Liver (tissue), 9 donors: ENCODE results near the gene FER. TPM values are rescaled to one million over a fixed set of nuclear protein-coding genes. Genes with fewer than 3 reads are reported as not detected.

ENCODE experiments used
- DNase-seq: peaks from one replicate; pipeline ENCODE4 v3.0.0-alpha.2; 2017; ENCODE audit warnings: low spot score
- H3K27ac ChIP-seq, 2 donors: one replicate each; pipeline ENCODE4 v1.7.0; 2013; ENCODE audit warnings: inconsistent platforms in 2 of 2, low read length in 2 of 2, control low read depth in 1 of 2, low read depth in 1 of 2, mild to moderate bottlenecking in 1 of 2
- H3K27me3 ChIP-seq, 4 donors: one replicate each; pipeline versions ENCODE4 v1.6.1 to v1.7.0; 2013; ENCODE audit warnings: low read length in 3 of 4, inconsistent platforms in 1 of 4, mild to moderate bottlenecking in 1 of 4, moderate library complexity in 1 of 4; ENCODE audit not compliant: control insufficient read depth in 4 of 4, insufficient read depth in 4 of 4
- H3K36me3 ChIP-seq, 4 donors: one replicate each; pipeline versions ENCODE4 v1.6.1 to v1.7.0; 2013; ENCODE audit warnings: low read length in 3 of 4, mild to moderate bottlenecking in 3 of 4, low read depth in 1 of 4, moderate library complexity in 1 of 4; ENCODE audit not compliant: control insufficient read depth in 4 of 4, insufficient read depth in 3 of 4
- H3K4me1 ChIP-seq, 4 donors: one replicate each; pipeline versions ENCODE4 v1.6.1 to v1.7.0; 2013; ENCODE audit warnings: low read length in 3 of 4, mild to moderate bottlenecking in 3 of 4, moderate library complexity in 1 of 4; ENCODE audit not compliant: control insufficient read depth in 4 of 4, insufficient read depth in 4 of 4
- H3K4me3 ChIP-seq, 3 donors: one replicate each; pipeline versions ENCODE4 v1.6.1 to v1.7.0; 2013; ENCODE audit warnings: low read length in 3 of 3, control low read depth in 1 of 3, low read depth in 1 of 3, mild to moderate bottlenecking in 1 of 3
- H3K9ac ChIP-seq, 2 donors: one replicate each; pipeline ENCODE4 v1.7.0; 2013; ENCODE audit warnings: low read length in 2 of 2, mild to moderate bottlenecking in 2 of 2, moderate library complexity in 2 of 2, control low read depth in 1 of 2, low read depth in 1 of 2
- H3K9me3 ChIP-seq, 4 donors: one replicate each; pipeline versions ENCODE4 v1.6.1 to v1.7.0; 2013; ENCODE audit warnings: low read length in 3 of 4; ENCODE audit not compliant: control insufficient read depth in 4 of 4
- EGR1 ChIP-seq, 2 donors: IDR thresholded peaks; 2 replicates each; pipeline ENCODE4 v1.6.1; 2016 to 2018; ENCODE audit warnings: antibody characterized with exemption in 2 of 2, low read depth in 2 of 2
- FOXA1 ChIP-seq: IDR thresholded peaks from 2 replicates; pipeline ENCODE4 v1.6.1; 2016; ENCODE audit warnings: antibody characterized with exemption
- FOXA2 ChIP-seq: IDR thresholded peaks from 2 replicates; pipeline ENCODE4 v1.6.1; 2016; ENCODE audit warnings: antibody characterized with exemption
- GABPA ChIP-seq, 2 donors: IDR thresholded peaks in 1 of 2; conservative IDR thresholded peaks in 1 of 2; 2 replicates each; pipeline ENCODE4 v1.6.1; 2016; ENCODE audit warnings: antibody characterized with exemption in 2 of 2, mild to moderate bottlenecking in 1 of 2, moderate library complexity in 1 of 2
- HNF4A ChIP-seq, 2 donors: conservative IDR thresholded peaks; 2 replicates each; pipeline ENCODE4 v1.6.1; 2016; ENCODE audit warnings: antibody characterized with exemption in 2 of 2, mild to moderate bottlenecking in 2 of 2
- HNF4G ChIP-seq: IDR thresholded peaks from 2 replicates; pipeline ENCODE4 v1.6.1; 2016; ENCODE audit warnings: antibody characterized with exemption
- JUND ChIP-seq, 2 donors: IDR thresholded peaks; 2 replicates each; pipeline ENCODE4 v1.6.1; 2016; ENCODE audit warnings: antibody characterized with exemption in 2 of 2
- NR2F2 ChIP-seq: IDR thresholded peaks from 2 replicates; pipeline ENCODE4 v1.6.1; 2016; ENCODE audit warnings: antibody characterized with exemption
- RAD21 ChIP-seq, 2 donors: IDR thresholded peaks; 2 replicates each; pipeline ENCODE4 v1.6.1; 2016; ENCODE audit warnings: antibody characterized with exemption in 2 of 2, mild to moderate bottlenecking in 2 of 2
- RXRA ChIP-seq, 2 donors: IDR thresholded peaks; 2 replicates each; pipeline ENCODE4 v1.6.1; 2017 to 2018; ENCODE audit warnings: antibody characterized with exemption in 2 of 2, mild to moderate bottlenecking in 1 of 2
- SP1 ChIP-seq: IDR thresholded peaks from 2 replicates; pipeline ENCODE4 v1.6.1; 2018; ENCODE audit warnings: antibody characterized with exemption, mild to moderate bottlenecking
- YY1 ChIP-seq: IDR thresholded peaks from 2 replicates; pipeline ENCODE4 v1.6.1; 2016; ENCODE audit warnings: antibody characterized with exemption, mild to moderate bottlenecking
- WGBS: extraction: QIAGEN DNeasy Blood & Tissue Kit; methylation state at CpG from one replicate; pipeline ENCODE4 v1.1.7; 2013; 5-methylcytosine and 5-hydroxymethylcytosine counted together
- polyA plus RNA-seq, 2 donors: library from polyadenylated mRNA; stranded (reverse) in 1 of 2; unstranded in 1 of 2; fragments of 200-250 nt in 1 of 2; fragments of >200 nt in 1 of 2; fragmentation: Nextera tagmentation in 1 of 2; extraction: Ambion mirVana in 1 of 2; gene quantifications; one replicate each; pipeline versions ENCODE4 v1.2.1 to v1.2.3, GENCODE V29; 2013 to 2015
- total RNA-seq, 2 donors: library from RNA; depleted of rRNA; stranded (reverse); fragments of >200 nt; gene quantifications; one replicate each; pipeline ENCODE4 v1.2.3, GENCODE V29; 2014
- TF ChIP-seq, protein P1 (sequence below): IDR thresholded peaks from 2 replicates; pipeline ENCODE4 v1.6.1; 2016; ENCODE audit warnings: antibody characterized with exemption, mild to moderate bottlenecking
- TF ChIP-seq, protein P2 (sequence below): IDR thresholded peaks from 2 replicates; pipeline ENCODE4 v1.6.1; 2016; ENCODE audit warnings: antibody characterized with exemption
- TF ChIP-seq, protein P3 (sequence below): IDR thresholded peaks from 2 replicates; pipeline ENCODE4 v1.6.1; 2016; ENCODE audit warnings: antibody characterized with exemption
- TF ChIP-seq, protein P4 (sequence below): fragments of 150-350 bp; IDR thresholded peaks from 2 replicates; pipeline ENCODE4 v1.5.1; 2017; ENCODE audit warnings: improper control_type of control experiment, low read depth, low read length; ENCODE audit not compliant: missing input control
- TF ChIP-seq, protein P5 (sequence below): IDR thresholded peaks from 2 replicates; pipeline ENCODE4 v1.6.1; 2016; ENCODE audit warnings: antibody characterized with exemption
- donor health status: healthy.
- donor health status: healthy.
- donor health status: healthy.
- donor health status: healthy.
- donor health status: healthy.

FER gene
- total and polyA plus RNA-seq, 4 donors = 0.83 to 9.8 (median 5.9) TPM

DNA sequence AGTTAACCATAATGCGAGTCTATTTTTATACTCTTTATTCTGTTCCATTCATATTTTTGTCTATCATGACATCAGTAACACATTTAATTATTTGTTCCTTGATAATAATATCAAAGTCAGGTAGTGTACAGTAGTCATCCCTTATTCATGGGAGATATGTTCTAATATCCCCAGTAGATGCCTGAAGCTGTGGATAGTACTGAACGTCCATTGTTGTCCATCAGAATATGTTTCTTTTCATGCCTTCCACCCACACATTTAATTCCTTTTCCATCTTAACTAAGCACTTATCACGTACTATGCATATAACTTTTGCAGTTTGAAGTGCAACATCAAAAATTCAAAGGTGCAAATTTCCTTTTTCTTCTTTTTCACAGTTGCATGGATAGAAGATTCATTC is 53.6 kb downstream of the FER start:
- peaks cover 0 to 12% (median 0%) of the 10 kb centered on the region in 4 donors for H3K9me3 ChIP-seq
- H3K4me1 ChIP-seq = no peaks in the 10 kb centered on the region
- no peaks in the 10 kb centered on the region for H3K27me3 ChIP-seq
- no peak overlapping the region for H3K27ac ChIP-seq
- WGBS = 97% methylated on average over 3 of the region's 3 CpGs
- no peak for TF ChIP-seq HNF4G
- TF ChIP-seq RAD21 (IDR thresholded peaks at IDR 0.05) = no peak
- TF ChIP-seq, protein P1, sequence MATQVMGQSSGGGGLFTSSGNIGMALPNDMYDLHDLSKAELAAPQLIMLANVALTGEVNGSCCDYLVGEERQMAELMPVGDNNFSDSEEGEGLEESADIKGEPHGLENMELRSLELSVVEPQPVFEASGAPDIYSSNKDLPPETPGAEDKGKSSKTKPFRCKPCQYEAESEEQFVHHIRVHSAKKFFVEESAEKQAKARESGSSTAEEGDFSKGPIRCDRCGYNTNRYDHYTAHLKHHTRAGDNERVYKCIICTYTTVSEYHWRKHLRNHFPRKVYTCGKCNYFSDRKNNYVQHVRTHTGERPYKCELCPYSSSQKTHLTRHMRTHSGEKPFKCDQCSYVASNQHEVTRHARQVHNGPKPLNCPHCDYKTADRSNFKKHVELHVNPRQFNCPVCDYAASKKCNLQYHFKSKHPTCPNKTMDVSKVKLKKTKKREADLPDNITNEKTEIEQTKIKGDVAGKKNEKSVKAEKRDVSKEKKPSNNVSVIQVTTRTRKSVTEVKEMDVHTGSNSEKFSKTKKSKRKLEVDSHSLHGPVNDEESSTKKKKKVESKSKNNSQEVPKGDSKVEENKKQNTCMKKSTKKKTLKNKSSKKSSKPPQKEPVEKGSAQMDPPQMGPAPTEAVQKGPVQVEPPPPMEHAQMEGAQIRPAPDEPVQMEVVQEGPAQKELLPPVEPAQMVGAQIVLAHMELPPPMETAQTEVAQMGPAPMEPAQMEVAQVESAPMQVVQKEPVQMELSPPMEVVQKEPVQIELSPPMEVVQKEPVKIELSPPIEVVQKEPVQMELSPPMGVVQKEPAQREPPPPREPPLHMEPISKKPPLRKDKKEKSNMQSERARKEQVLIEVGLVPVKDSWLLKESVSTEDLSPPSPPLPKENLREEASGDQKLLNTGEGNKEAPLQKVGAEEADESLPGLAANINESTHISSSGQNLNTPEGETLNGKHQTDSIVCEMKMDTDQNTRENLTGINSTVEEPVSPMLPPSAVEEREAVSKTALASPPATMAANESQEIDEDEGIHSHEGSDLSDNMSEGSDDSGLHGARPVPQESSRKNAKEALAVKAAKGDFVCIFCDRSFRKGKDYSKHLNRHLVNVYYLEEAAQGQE = no peak
- no peak for TF ChIP-seq NR2F2
- DNase-seq = no peak
- H3K9ac ChIP-seq = no peak overlapping the region
- no peak overlapping the region for H3K4me3 ChIP-seq
- peaks cover 0 to 6% (median 0%) of the 10 kb centered on the region in 4 donors for H3K36me3 ChIP-seq

DNA sequence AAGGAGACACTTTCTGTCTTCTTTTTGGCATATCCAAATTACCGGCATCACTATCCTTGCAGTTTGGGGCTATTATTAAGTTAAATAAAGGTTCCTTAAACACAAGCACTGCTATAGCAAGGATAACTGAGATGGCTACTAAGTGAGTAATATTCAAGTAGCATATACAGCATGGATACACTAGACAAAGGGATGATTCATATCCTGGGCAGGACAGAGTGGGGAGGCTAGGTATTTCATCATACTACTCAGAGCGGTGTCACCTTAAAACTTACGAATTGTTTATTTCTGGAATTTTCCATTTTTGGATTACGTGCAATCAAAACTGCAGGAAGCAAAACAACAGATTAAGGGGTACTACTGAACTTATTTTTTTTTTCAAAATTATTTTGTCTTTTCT is 54.1 kb downstream of the FER start:
- 89% methylated on average over 4 of the region's 4 CpGs for WGBS

More for the DNA sequence above, 54.1 kb downstream of the FER start:
- Histone ChIP-seq H3K4me3 (no peak overlapping the region), H3K9me3 (peaks cover 0 to 12% (median 0%) of the 10 kb centered on the region in 4 donors), H3K27ac (no peak overlapping the region), H3K36me3 (peaks cover 0 to 6% (median 0%) of the 10 kb centered on the region in 4 donors), H3K9ac (no peak overlapping the region), H3K27me3 (no peaks in the 10 kb centered on the region), H3K4me1 (no peaks in the 10 kb centered on the region)
- DNase-seq = no peak
- TF ChIP-seq, protein P2, sequence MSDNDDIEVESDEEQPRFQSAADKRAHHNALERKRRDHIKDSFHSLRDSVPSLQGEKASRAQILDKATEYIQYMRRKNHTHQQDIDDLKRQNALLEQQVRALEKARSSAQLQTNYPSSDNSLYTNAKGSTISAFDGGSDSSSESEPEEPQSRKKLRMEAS = no peak
- TF ChIP-seq FOXA1 = no peak
- TF ChIP-seq RXRA (IDR thresholded peaks at IDR 0.05) = no peak
- TF ChIP-seq, protein P1 = no peak
- TF ChIP-seq, protein P3, sequence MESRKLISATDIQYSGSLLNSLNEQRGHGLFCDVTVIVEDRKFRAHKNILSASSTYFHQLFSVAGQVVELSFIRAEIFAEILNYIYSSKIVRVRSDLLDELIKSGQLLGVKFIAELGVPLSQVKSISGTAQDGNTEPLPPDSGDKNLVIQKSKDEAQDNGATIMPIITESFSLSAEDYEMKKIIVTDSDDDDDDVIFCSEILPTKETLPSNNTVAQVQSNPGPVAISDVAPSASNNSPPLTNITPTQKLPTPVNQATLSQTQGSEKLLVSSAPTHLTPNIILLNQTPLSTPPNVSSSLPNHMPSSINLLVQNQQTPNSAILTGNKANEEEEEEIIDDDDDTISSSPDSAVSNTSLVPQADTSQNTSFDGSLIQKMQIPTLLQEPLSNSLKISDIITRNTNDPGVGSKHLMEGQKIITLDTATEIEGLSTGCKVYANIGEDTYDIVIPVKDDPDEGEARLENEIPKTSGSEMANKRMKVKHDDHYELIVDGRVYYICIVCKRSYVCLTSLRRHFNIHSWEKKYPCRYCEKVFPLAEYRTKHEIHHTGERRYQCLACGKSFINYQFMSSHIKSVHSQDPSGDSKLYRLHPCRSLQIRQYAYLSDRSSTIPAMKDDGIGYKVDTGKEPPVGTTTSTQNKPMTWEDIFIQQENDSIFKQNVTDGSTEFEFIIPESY = no peak
- TF ChIP-seq, protein P4, sequence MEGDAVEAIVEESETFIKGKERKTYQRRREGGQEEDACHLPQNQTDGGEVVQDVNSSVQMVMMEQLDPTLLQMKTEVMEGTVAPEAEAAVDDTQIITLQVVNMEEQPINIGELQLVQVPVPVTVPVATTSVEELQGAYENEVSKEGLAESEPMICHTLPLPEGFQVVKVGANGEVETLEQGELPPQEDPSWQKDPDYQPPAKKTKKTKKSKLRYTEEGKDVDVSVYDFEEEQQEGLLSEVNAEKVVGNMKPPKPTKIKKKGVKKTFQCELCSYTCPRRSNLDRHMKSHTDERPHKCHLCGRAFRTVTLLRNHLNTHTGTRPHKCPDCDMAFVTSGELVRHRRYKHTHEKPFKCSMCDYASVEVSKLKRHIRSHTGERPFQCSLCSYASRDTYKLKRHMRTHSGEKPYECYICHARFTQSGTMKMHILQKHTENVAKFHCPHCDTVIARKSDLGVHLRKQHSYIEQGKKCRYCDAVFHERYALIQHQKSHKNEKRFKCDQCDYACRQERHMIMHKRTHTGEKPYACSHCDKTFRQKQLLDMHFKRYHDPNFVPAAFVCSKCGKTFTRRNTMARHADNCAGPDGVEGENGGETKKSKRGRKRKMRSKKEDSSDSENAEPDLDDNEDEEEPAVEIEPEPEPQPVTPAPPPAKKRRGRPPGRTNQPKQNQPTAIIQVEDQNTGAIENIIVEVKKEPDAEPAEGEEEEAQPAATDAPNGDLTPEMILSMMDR = no peak
- TF ChIP-seq, protein P5, sequence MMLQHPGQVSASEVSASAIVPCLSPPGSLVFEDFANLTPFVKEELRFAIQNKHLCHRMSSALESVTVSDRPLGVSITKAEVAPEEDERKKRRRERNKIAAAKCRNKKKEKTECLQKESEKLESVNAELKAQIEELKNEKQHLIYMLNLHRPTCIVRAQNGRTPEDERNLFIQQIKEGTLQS = no peak
- no peak for TF ChIP-seq HNF4G
- no peak for TF ChIP-seq JUND (IDR thresholded peaks at IDR 0.05)
- no peak for TF ChIP-seq GABPA (IDR thresholded peaks at IDR 0.05 in 1 of 2, conservative IDR thresholded peaks at IDR 0.05 in 1 of 2)
- TF ChIP-seq SP1 = no peak
- TF ChIP-seq NR2F2 = no peak
- no peak for TF ChIP-seq RAD21 (IDR thresholded peaks at IDR 0.05)
- no peak for TF ChIP-seq YY1
- no peak for TF ChIP-seq FOXA2
- TF ChIP-seq EGR1 (IDR thresholded peaks at IDR 0.05; ENCODE audit: low read depth in 2 of 2) = no peak
- TF ChIP-seq HNF4A (conservative IDR thresholded peaks at IDR 0.05) = no peak
